Suprapubic skin (tissue), 4 donors: ENCODE measurements around the gene CAMTA2. TPM values are rescaled to one million over a fixed set of nuclear protein-coding genes. Genes with fewer than 3 reads are reported as not detected.

Experiments used
- DNase-seq, 2 donors: peaks; one replicate each; pipeline ENCODE4 v3.0.0-alpha.2; 2019; ENCODE audit warnings: low spot score in 2 of 2
- H3K27ac ChIP-seq: fragments of 200-600 bp; sonication (generic); one replicate; pipeline ENCODE4 v1.5.1; 2019
- H3K27me3 ChIP-seq: fragments of 200-600 bp; sonication (generic); one replicate; pipeline ENCODE4 v1.5.1; 2019
- H3K36me3 ChIP-seq: fragments of 200-600 bp; sonication (generic); one replicate; pipeline ENCODE4 v1.5.1; 2019
- H3K4me1 ChIP-seq: fragments of 200-600 bp; sonication (generic); one replicate; pipeline ENCODE4 v1.5.1; 2019
- H3K4me3 ChIP-seq: fragments of 200-600 bp; sonication (generic); one replicate; pipeline ENCODE4 v1.5.1; 2019; ENCODE audit warnings: mild to moderate bottlenecking
- H3K9me3 ChIP-seq: fragments of 200-600 bp; sonication (generic); one replicate; pipeline ENCODE4 v1.5.1; 2019
- EP300 ChIP-seq: sonication (generic); formaldehyde crosslinking; IDR thresholded peaks from one replicate; pipeline ENCODE4 v1.6.1; 2017; ENCODE audit warnings: antibody characterized with exemption
- POLR2A ChIP-seq, 2 donors: fragments of 450-650 bp; IDR thresholded peaks; one replicate each; pipeline ENCODE4 v1.6.1; 2017; ENCODE audit warnings: antibody characterized with exemption in 2 of 2, mild to moderate bottlenecking in 2 of 2, moderate library complexity in 2 of 2
- POLR2AphosphoS5 ChIP-seq, 3 donors: sonication (generic); formaldehyde crosslinking; IDR thresholded peaks; one replicate each; pipeline ENCODE4 v1.6.1; 2017; ENCODE audit warnings: antibody characterized with exemption in 3 of 3
- WGBS: methylation state at CpG from one replicate; pipeline ENCODE4 v1.1.5; 2018; 5-methylcytosine and 5-hydroxymethylcytosine counted together
- total RNA-seq, 4 donors: library from RNA; depleted of rRNA; stranded (reverse); fragments of >200 nt; gene quantifications; one replicate each; pipeline ENCODE4 v1.1.0, GENCODE V29; 2016
- TF ChIP-seq, protein P1 (sequence below), 2 donors: fragments of 200-600 bp in 1 of 2; fragments of 450-650 bp in 1 of 2; sonication (generic) in 1 of 2; IDR thresholded peaks; one replicate each; pipeline ENCODE4 v1.5.1; 2016 to 2019; ENCODE audit warnings: antibody characterized with exemption in 2 of 2, mild to moderate bottlenecking in 1 of 2, moderate library complexity in 1 of 2

Gene CAMTA2
- total RNA-seq, 4 donors from 2014 or later = 27.4 to 60.8 (median 34.6) TPM

- 92% methylated on average over 4 of the region's 4 CpGs for WGBS
- no peak for DNase-seq
- Histone ChIP-seq H3K36me3 (peaks cover 74% of the 10 kb centered on the region), H3K4me1 (no peaks in the 10 kb centered on the region), H3K4me3 (no peak overlapping the region), H3K27ac (no peak overlapping the region), H3K9me3 (no peaks in the 10 kb centered on the region), H3K27me3 (no peaks in the 10 kb centered on the region)
- TF ChIP-seq, protein P1, sequence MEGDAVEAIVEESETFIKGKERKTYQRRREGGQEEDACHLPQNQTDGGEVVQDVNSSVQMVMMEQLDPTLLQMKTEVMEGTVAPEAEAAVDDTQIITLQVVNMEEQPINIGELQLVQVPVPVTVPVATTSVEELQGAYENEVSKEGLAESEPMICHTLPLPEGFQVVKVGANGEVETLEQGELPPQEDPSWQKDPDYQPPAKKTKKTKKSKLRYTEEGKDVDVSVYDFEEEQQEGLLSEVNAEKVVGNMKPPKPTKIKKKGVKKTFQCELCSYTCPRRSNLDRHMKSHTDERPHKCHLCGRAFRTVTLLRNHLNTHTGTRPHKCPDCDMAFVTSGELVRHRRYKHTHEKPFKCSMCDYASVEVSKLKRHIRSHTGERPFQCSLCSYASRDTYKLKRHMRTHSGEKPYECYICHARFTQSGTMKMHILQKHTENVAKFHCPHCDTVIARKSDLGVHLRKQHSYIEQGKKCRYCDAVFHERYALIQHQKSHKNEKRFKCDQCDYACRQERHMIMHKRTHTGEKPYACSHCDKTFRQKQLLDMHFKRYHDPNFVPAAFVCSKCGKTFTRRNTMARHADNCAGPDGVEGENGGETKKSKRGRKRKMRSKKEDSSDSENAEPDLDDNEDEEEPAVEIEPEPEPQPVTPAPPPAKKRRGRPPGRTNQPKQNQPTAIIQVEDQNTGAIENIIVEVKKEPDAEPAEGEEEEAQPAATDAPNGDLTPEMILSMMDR (IDR thresholded peaks at IDR 0.05) = no peak
- TF ChIP-seq POLR2A (IDR thresholded peaks at IDR 0.05) (no peak), POLR2AphosphoS5 (IDR thresholded peaks at IDR 0.05) (no peak), EP300 (no peak)
Measured at GRCh38 chr17:5014357-5014756, 26.9 kb upstream of the CAMTA2 start.

DNA sequence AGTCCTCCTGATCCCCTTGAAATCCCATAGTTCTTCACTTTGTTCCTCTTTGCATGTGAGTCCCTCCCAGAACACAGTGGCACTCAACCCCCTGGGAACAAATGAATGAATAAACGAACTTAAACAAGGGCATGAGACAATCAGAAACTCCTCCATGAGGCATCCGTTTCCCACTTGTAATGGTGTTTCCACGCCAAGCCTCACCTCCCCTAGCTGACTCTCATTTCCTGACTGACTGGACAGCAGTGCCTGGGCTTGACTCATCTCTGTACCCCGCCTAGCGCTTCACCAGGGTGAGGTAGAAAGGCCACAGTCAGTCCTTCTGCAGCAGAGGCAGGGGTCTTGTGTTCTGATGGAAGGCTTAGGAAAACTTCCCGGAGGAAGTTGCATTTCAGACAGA lies 24.5 kb upstream of the CAMTA2 start:
- WGBS = 78% methylated on average over 6 of the region's 6 CpGs
- Histone ChIP-seq H3K36me3 (peaks cover 81% of the 10 kb centered on the region), H3K4me1 (no peaks in the 10 kb centered on the region), H3K27ac (no peak overlapping the region), H3K9me3 (no peaks in the 10 kb centered on the region), H3K4me3 (no peak overlapping the region), H3K27me3 (no peaks in the 10 kb centered on the region)
- DNase-seq = no peak
- TF ChIP-seq POLR2A (IDR thresholded peaks at IDR 0.05) = no peak
- no peak for TF ChIP-seq EP300
- no peak for TF ChIP-seq POLR2AphosphoS5 (IDR thresholded peaks at IDR 0.05)

- WGBS = 95% methylated on average over 18 of the region's 18 CpGs
Measured at GRCh38 chr17:5003214-5003867, 15.9 kb upstream of the CAMTA2 start.

DNA sequence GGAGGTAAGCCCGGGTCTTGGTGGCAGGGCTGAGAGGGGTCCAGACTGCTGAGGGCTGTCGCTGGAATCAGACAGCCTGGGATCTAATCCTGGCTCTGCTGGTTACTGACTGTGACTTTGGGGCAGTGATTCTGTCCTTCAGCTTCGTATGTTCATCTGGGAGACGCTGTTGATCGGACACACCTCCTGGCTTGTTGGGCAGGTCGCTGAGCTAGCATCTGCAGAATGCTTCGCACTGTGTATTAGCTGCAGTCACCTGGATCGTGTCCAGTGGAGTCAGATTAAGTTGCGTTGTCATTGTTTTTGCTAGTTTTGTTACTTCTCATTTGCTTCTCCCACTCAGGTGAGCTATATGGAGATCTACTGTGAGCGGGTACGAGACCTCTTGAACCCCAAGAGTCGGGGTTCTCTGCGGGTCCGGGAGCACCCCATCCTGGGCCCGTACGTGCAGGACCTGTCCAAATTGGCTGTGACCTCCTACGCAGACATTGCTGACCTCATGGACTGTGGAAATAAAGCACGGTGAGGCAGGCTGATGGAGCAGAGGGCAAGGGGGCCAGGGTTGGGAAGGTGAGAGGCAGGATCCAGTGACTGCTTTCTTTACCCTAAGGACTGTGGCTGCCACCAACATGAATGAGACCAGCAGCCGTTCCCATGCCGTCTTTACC lies 14.8 kb upstream of the CAMTA2 start:
- no peak overlapping the region for H3K27ac ChIP-seq
- no peaks in the 10 kb centered on the region for H3K27me3 ChIP-seq
- no peaks in the 10 kb centered on the region for H3K9me3 ChIP-seq
- no peak for DNase-seq
- H3K36me3 ChIP-seq = peaks cover 64% of the 10 kb centered on the region
- WGBS = 91% methylated on average over 19 of the region's 20 CpGs
- H3K4me1 ChIP-seq = peaks cover 23% of the 10 kb centered on the region
- no peak for TF ChIP-seq POLR2AphosphoS5 (IDR thresholded peaks at IDR 0.05)
- no peak for TF ChIP-seq EP300
- TF ChIP-seq, protein P1 (IDR thresholded peaks at IDR 0.05) = no peak
- TF ChIP-seq POLR2A (IDR thresholded peaks at IDR 0.05) = no peak
- no peak overlapping the region for H3K4me3 ChIP-seq

More at GRCh38 chr17:5003214-5003867, 15.9 kb upstream of the CAMTA2 start:
- no peak for DNase-seq
- TF ChIP-seq EP300 (no peak), POLR2A (IDR thresholded peaks at IDR 0.05) (no peak), POLR2AphosphoS5 (IDR thresholded peaks at IDR 0.05) (no peak)
- TF ChIP-seq, protein P1 (IDR thresholded peaks at IDR 0.05) = no peak
- H3K4me3 ChIP-seq = no peak overlapping the region
- H3K4me1 ChIP-seq = peaks cover 23% of the 10 kb centered on the region
- no peak overlapping the region for H3K27ac ChIP-seq
- peaks cover 75% of the 10 kb centered on the region for H3K36me3 ChIP-seq
- H3K27me3 ChIP-seq = no peaks in the 10 kb centered on the region
- no peaks in the 10 kb centered on the region for H3K9me3 ChIP-seq

- H3K9me3 ChIP-seq = no peaks in the 10 kb centered on the region
- no peaks in the 10 kb centered on the region for H3K27me3 ChIP-seq
- peak overlapping the region; percentile 96 for H3K4me3 ChIP-seq
- H3K27ac ChIP-seq = no peak overlapping the region
- H3K36me3 ChIP-seq = peaks cover 44% of the 10 kb centered on the region
- H3K4me1 ChIP-seq = peaks cover 30% of the 10 kb centered on the region
- peak in 1 of 2 donors; percentile 72 for DNase-seq
- TF ChIP-seq, protein P1 (IDR thresholded peaks at IDR 0.05) = no peak
- no peak for TF ChIP-seq POLR2A (IDR thresholded peaks at IDR 0.05)
- no peak for TF ChIP-seq POLR2AphosphoS5 (IDR thresholded peaks at IDR 0.05)
- no peak for TF ChIP-seq EP300
- 64% methylated on average over 11 of the region's 11 CpGs for WGBS
Measured at GRCh38 chr17:5000237-5000639, 12.8 kb upstream of the CAMTA2 start.
